Endothelial cell of umbilical vein (primary cell): ENCODE results near the gene BCL2L2.

Source experiments
- EZH2 ChIP-seq: IDR thresholded peaks from 2 replicates; pipeline ENCODE4 v1.6.1; 2012; ENCODE audit warnings: borderline replicate concordance, low read depth, mild to moderate bottlenecking, moderate library complexity, low read length, inconsistent platforms; ENCODE audit not compliant: severe bottlenecking
- TF ChIP-seq, protein P1 (sequence below), 2 donors: IDR thresholded peaks; 1 replicate in 1 of 2; 2 replicates in 1 of 2; pipeline ENCODE4 v1.5.1; 2011; ENCODE audit warnings: low read length in 2 of 2, mild to moderate bottlenecking in 2 of 2, moderate library complexity in 2 of 2, control low read depth in 1 of 2, inconsistent platforms in 1 of 2, low read depth in 1 of 2; ENCODE audit not compliant: insufficient read depth in 1 of 2; ENCODE audit errors: extremely low read depth in 1 of 2

DNA sequence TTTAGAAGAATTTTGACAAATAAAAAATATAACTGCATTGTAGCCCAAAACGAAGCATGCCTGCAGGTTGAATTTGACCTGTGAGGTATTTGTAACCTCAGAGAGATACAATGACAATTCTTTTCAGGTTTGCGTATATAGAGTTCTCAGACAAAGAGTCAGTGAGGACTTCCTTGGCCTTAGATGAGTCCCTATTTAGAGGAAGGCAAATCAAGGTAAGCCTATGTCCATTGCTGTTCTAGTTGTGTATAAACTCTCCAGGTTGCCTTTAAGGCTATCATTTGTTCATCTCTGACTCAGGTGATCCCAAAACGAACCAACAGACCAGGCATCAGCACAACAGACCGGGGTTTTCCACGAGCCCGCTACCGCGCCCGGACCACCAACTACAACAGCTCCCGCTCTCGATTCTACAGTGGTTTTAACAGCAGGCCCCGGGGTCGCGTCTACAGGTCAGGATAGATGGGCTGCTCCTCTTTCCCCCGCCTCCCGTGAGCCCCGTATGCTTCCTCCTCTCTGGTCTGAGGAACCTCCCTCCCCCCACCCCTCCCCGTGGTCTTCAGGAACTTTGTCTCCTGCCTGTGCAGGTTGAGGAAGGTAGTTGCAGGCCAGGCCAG lies 17.3 kb downstream of the BCL2L2 start:
- TF ChIP-seq, protein P1, sequence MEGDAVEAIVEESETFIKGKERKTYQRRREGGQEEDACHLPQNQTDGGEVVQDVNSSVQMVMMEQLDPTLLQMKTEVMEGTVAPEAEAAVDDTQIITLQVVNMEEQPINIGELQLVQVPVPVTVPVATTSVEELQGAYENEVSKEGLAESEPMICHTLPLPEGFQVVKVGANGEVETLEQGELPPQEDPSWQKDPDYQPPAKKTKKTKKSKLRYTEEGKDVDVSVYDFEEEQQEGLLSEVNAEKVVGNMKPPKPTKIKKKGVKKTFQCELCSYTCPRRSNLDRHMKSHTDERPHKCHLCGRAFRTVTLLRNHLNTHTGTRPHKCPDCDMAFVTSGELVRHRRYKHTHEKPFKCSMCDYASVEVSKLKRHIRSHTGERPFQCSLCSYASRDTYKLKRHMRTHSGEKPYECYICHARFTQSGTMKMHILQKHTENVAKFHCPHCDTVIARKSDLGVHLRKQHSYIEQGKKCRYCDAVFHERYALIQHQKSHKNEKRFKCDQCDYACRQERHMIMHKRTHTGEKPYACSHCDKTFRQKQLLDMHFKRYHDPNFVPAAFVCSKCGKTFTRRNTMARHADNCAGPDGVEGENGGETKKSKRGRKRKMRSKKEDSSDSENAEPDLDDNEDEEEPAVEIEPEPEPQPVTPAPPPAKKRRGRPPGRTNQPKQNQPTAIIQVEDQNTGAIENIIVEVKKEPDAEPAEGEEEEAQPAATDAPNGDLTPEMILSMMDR (IDR thresholded peaks at IDR 0.05; ENCODE audit: extremely low read depth in 1 of 2, insufficient read depth in 1 of 2, low read depth in 1 of 2, low read length in 2 of 2): no peak
- no peak for TF ChIP-seq EZH2
